Keratinocyte (primary cell): Measurements from ENCODE around the gene QSOX1.

ENCODE experiments used
- CTCF ChIP-seq, 3 experiments: IDR thresholded peaks in 1 of 3; conservative IDR thresholded peaks in 1 of 3; optimal IDR thresholded peaks in 1 of 3; 2 replicates in 2 of 3; 3 replicates in 1 of 3; pipeline versions ENCODE3 to v1.5.1; 2011; ENCODE audit warnings: low read length in 3 of 3, mild to moderate bottlenecking in 3 of 3, moderate library complexity in 2 of 3, control low read depth in 1 of 3, inconsistent platforms in 1 of 3; ENCODE audit not compliant: insufficient read depth in 2 of 3; ENCODE audit errors: extremely low read depth in 1 of 3
- EZH2 ChIP-seq: IDR thresholded peaks from one replicate; pipeline ENCODE4 v1.6.1; 2012; ENCODE audit warnings: inconsistent platforms, mild to moderate bottlenecking, low read length, moderate library complexity

DNA sequence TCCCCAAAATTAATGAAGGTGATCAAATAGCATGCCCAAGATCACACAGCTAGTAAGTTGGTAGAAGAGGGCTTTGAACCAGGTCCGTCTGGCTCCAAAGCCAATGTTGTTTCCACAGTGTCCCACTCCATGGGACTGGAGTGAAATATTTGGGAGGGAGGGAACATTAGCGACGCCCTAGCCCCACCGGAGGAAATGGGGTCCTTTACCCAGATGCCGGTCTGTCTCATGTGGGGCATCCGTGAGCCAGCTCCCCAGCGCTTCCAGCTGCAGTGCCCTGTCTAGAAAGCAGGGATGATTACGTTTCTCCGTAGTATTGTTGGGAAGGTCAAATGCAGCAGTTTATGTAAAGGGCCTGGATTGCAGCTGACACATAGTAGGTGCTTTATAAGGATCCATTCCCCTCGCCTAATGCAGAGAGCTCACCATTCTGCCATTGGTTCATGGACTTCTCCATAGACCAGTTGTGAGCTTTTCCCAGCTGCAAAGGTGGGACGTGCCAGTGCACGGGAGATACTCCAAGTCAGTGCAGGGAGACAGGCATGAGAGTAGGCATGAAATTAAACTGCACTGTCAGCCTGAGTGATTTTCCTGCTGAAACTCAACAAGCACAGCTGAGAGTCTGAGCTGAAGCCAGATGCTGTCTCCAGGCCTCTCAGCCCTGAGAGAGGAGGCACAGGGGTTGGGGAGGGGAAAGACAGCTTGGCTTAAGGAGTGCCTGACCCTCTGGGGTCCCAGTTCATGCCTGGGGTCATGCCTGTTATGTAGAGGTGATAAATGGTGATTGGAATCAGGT lies 24.7 kb downstream of the QSOX1 start:
- TF ChIP-seq CTCF (optimal IDR thresholded peaks at IDR 0.05 in 1 of 3, IDR thresholded peaks at IDR 0.05 in 1 of 3, conservative IDR thresholded peaks at IDR 0.05 in 1 of 3; ENCODE audit: extremely low read depth in 1 of 3, insufficient read depth in 2 of 3, low read length in 3 of 3): no peak
- TF ChIP-seq EZH2: no peak
